Spinal cord (tissue), 10 donors: ENCODE results near the gene DIDO1. TPM values are rescaled to one million over a fixed set of nuclear protein-coding genes. Genes with fewer than 3 reads are reported as not detected.

Experiments used
- DNase-seq, 6 donors: peaks; one replicate each; pipeline versions ENCODE4 v3.0.0 to v3.0.0-alpha.2; 2013 to 2015; ENCODE audit warnings: low spot score in 6 of 6, low read depth in 4 of 6
- H3K27ac ChIP-seq: one replicate; pipeline ENCODE4 v1.5.1; 2013; ENCODE audit warnings: low read depth, low read length, control low read depth
- H3K27me3 ChIP-seq: one replicate; pipeline ENCODE4 v1.6.1; 2013; ENCODE audit warnings: low read length; ENCODE audit not compliant: control insufficient read depth, insufficient read depth
- H3K36me3 ChIP-seq: one replicate; pipeline ENCODE4 v1.6.1; 2013; ENCODE audit warnings: low read length; ENCODE audit not compliant: control insufficient read depth, insufficient read depth
- H3K4me1 ChIP-seq: one replicate; pipeline ENCODE4 v1.6.1; 2013; ENCODE audit warnings: low read length; ENCODE audit not compliant: control insufficient read depth, insufficient read depth
- H3K4me3 ChIP-seq: one replicate; pipeline ENCODE4 v1.5.1; 2013; ENCODE audit warnings: low read depth, low read length, control low read depth
- H3K9me3 ChIP-seq: one replicate; pipeline ENCODE4 v1.6.1; 2013; ENCODE audit warnings: low read length; ENCODE audit not compliant: control insufficient read depth, insufficient read depth
- WGBS: methylation state at CpG from one replicate; pipeline ENCODE4 v1.1.5; 2013; ENCODE audit warnings: missing lambda C conversion rate; ENCODE audit not compliant: insufficient coverage; 5-methylcytosine and 5-hydroxymethylcytosine counted together
- long read RNA-seq, 4 donors: transcript quantifications; one replicate each; lab custom pipeline, GENCODE V29; 2026
- polyA plus RNA-seq, 2 donors: library from polyadenylated mRNA; unstranded; fragments of 120-200 nt; gene quantifications; one replicate each; pipeline ENCODE4 v1.2.1, GENCODE V29; 2013; ENCODE audit not compliant: insufficient read length in 2 of 2
- total RNA-seq, 2 donors: library from RNA; depleted of rRNA in 1 of 2; stranded (reverse); fragments of 120-200 nt in 1 of 2; fragments of >200 nt in 1 of 2; gene quantifications; one replicate each; pipeline versions ENCODE4 v1.2.3 to v1.2.4, GENCODE V29; 2013 to 2014
- donor health status: healthy.

Gene DIDO1
- total RNA-seq: 10 to 100 TPM; 35.4 to 54.7 TPM
- polyA plus RNA-seq: 10 to 100 TPM; 45.2 to 46.3 TPM
- long read RNA-seq, donor 1, full-length matches to known transcripts: 9 of 9 reads
- long read RNA-seq, donor 1, partial matches to known transcripts: 0 of 9 reads
- long read RNA-seq, donor 1, other reads (novel, unspliced or antisense): 0 of 9 reads
- long read RNA-seq, donor 2: 0 reads
- long read RNA-seq, donor 3, partial matches to known transcripts: 0 of 1 reads
- long read RNA-seq, donor 3, other reads (novel, unspliced or antisense): 0 of 1 reads
- long read RNA-seq, donor 4, full-length matches to known transcripts: 9 of 9 reads
- long read RNA-seq, donor 4, partial matches to known transcripts: 0 of 9 reads
- long read RNA-seq, donor 4, other reads (novel, unspliced or antisense): 0 of 9 reads

DNA sequence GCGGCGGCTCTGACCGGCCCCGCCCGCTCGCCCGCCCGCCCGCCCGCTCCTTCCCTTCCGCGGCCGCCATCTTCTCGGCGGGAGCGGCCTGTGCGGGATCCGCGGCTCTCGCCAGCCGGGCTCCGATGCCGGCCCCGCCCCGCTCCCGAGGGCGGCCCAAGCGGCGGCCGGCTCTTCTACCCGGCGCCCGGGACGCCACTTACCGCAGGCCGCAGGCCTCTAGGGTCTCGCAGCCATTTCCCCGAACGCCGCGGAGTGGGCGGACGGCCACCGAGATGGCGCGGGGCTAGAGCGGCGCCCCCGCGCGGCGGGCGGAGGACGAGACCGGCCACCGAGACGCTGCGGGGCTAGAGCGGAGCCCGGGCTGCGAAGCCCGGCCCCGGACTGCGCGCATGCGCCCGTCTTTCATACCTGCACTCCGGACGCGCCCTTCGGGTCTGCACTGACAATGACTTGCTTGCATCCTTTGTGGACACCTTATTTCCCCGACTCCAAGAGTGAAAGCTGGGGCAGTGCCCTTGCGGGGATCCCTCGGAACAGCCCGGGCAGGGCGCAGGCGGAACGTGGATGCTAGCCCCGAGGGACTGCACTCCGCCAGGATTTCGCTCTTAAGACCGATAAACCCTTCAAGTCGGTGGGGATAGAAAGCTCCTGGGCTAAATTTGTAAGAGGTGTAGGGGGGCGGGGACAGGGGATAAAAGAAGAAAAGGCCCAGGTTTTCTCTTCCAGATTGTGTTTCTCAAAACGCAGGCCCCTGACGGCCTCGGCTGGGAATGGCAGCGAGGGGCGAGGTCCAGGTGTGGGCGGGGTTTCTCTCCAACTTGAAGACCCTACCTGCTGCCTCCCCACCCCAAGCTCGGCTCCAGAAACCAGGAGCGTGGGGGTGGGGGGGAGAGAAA is at the start of gene DIDO1:
DIDO1 (minus strand) TSS at position 277 of the 899 bp plus-strand sequence.
- H3K4me1 ChIP-seq: peaks cover 46% of the 10 kb centered on the region
- WGBS: under 1% methylated on average over 83 of the region's 92 CpGs

GRCh38 chr20:62975251-62975760 is 49.0 kb upstream of the DIDO1 start:
- peaks cover 46% of the 10 kb centered on the region for H3K4me1 ChIP-seq
- H3K27me3 ChIP-seq: peaks cover 67% of the 10 kb centered on the region
- DNase-seq: no peak
- no peak overlapping the region for H3K27ac ChIP-seq
- 57% methylated on average over 10 of the region's 10 CpGs for WGBS
- H3K9me3 ChIP-seq: no peaks in the 10 kb centered on the region
- H3K4me3 ChIP-seq: no peak overlapping the region
- H3K36me3 ChIP-seq: peaks cover 3% of the 10 kb centered on the region

More for the DNA sequence above, at the start of gene DIDO1:
- no peaks in the 10 kb centered on the region for H3K9me3 ChIP-seq
- H3K27ac ChIP-seq: peak within 1 kb of the TSS; percentile 90
- DNase-seq: peak; percentile 70 to 97 (median 80)
- H3K36me3 ChIP-seq: peaks cover 6% of the 10 kb centered on the region
- H3K4me3 ChIP-seq: peak within 1 kb of the TSS; percentile 95
- H3K27me3 ChIP-seq: no peaks in the 10 kb centered on the region

- Histone ChIP-seq H3K36me3 (peaks cover 3% of the 10 kb centered on the region), H3K4me1 (peaks cover 35% of the 10 kb centered on the region), H3K4me3 (no peak overlapping the region), H3K27ac (no peak overlapping the region), H3K27me3 (peaks cover 46% of the 10 kb centered on the region), H3K9me3 (no peaks in the 10 kb centered on the region)
- DNase-seq: no peak
- WGBS: 17% methylated on average over 46 of the region's 48 CpGs
These were observed 46.8 kb upstream of the DIDO1 start for GRCh38 chr20:62972845-62973745.

- no peak overlapping the region for H3K27ac ChIP-seq
- peaks cover 45% of the 10 kb centered on the region for H3K27me3 ChIP-seq
- peak in 5 of 6 donors; percentile 57 to 93 (median 66) for DNase-seq
- H3K36me3 ChIP-seq: peaks cover 3% of the 10 kb centered on the region
- H3K4me3 ChIP-seq: no peak overlapping the region
- H3K9me3 ChIP-seq: no peaks in the 10 kb centered on the region
- H3K4me1 ChIP-seq: peaks cover 35% of the 10 kb centered on the region
- 4% methylated on average over 38 of the region's 38 CpGs for WGBS
These were observed 45.9 kb upstream of the DIDO1 start for GRCh38 chr20:62971950-62972844.

GRCh38 chr20:62971211-62971949 is 45.1 kb upstream of the DIDO1 start:
- Histone ChIP-seq H3K4me3 (no peak overlapping the region), H3K4me1 (peaks cover 35% of the 10 kb centered on the region), H3K36me3 (peaks cover 3% of the 10 kb centered on the region), H3K27ac (no peak overlapping the region), H3K27me3 (peaks cover 39% of the 10 kb centered on the region), H3K9me3 (no peaks in the 10 kb centered on the region)
- 79% methylated on average over 10 of the region's 10 CpGs for WGBS
- DNase-seq: no peak

GRCh38 chr20:62970307-62971210 is 44.3 kb upstream of the DIDO1 start:
- Histone ChIP-seq H3K36me3 (peaks cover 3% of the 10 kb centered on the region), H3K4me3 (no peak overlapping the region), H3K27me3 (peaks cover 33% of the 10 kb centered on the region), H3K27ac (no peak overlapping the region), H3K4me1 (peaks cover 35% of the 10 kb centered on the region), H3K9me3 (no peaks in the 10 kb centered on the region)
- WGBS: 52% methylated on average over 33 of the region's 33 CpGs
- DNase-seq: no peak

DNA sequence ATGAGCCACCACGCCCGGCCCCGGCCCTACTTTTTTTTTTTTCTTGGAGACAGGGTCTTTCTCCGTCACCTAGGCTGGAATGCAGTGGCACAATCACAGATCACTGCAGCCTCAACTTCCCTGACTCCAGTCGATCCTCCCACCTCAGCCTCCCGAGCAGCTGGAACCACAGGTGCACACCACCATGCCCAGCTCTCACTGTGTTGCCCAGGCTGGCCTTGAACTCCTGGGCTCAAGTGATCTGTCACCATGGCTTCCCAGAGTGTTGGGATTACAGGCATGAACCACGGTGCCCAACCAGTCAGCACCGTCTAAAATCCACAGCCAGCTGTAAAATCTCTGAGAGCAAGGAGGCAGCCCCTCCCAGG is 43.6 kb upstream of the DIDO1 start:
- H3K27me3 ChIP-seq: peaks cover 28% of the 10 kb centered on the region
- H3K9me3 ChIP-seq: no peaks in the 10 kb centered on the region
- H3K27ac ChIP-seq: no peak overlapping the region
- peaks cover 33% of the 10 kb centered on the region for H3K4me1 ChIP-seq
- whole genome bisulfite sequencing: 76% methylated on average over 8 of the region's 8 CpGs
- peaks cover 3% of the 10 kb centered on the region for H3K36me3 ChIP-seq
- DNase-seq: no peak
- H3K4me3 ChIP-seq: no peak overlapping the region
